ENCODE measurements around the gene DGKI.

The DGKI gene

DNA sequence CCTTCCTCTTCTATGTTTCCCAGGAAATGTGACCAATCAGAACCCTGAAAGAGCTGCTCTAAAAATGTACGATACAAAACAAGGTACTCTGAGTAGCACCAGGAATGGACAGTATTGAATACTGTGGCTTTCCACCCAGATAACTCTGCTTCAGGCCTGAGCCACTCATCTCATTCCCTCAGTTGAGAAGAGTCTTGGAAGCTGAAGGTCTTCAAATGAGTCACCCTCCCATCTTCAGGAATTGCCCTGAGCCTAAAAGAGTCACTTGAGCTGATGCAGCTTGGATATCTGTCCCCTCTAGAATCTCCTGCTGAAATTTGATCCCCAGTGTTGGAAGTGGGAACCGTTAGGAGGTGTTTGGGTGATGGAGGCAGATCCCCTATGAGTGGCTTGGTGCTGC lies 210.4 kb downstream of the DGKI start:
- no peak for DNase-seq

DNA sequence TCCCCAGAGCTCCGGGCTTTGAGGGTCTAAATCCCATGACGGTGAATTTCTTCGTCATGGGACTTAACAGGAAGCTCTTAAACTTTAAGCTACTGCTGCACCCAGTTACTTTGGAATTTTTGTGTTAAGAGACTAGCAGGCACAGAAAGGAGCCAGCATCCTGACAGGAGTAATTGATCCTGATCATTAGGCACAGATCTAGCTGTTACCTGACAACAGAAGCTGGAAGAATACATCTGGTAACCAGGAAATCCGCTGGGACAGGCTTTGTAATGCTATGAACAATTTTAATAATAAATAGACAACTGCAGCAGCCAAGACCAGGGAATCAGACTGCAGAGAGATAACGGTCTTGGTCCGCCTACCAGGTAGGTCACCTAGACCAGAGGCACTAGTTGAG lies 210.9 kb downstream of the DGKI start:
- DNase-seq: no peak

DNA sequence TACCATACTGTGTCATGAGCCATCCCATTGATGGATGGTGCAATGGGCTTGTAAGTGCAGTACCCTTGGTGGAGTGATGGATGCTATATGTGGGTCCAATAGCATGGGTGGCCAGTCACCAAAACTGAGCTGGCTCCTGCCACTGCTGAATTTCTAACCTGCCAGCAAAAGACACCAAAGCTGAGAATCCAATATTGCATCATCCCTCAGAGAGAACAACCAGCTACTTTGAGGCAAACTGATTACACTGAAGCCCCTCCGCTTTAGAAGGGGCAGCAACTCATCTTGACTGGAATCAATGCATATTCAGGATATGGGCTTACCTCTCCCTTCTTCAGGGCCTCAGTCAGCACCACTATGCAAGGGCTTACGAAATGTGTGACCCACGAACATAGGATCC lies 211.6 kb downstream of the DGKI start:
- no peak for DNase-seq

DNA sequence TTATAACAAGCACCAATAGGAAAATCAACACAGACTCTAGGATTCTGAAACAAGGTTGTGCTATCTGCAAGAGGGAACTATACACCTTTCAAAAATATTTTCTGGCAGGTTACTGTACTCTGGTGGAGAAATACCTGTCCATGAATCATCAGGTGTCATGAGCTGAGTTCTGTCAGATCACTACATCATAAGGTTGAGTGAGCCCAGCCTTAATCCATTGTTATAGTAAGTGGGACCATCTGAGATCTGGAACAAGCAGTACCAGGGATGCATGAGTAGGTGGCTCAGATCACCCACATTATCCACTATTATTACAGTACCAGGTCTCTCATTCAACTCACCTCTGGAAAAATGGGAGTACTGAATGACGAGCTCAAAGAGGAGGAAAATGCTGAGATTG lies 212.4 kb downstream of the DGKI start:
- no peak for DNase-seq

DNA sequence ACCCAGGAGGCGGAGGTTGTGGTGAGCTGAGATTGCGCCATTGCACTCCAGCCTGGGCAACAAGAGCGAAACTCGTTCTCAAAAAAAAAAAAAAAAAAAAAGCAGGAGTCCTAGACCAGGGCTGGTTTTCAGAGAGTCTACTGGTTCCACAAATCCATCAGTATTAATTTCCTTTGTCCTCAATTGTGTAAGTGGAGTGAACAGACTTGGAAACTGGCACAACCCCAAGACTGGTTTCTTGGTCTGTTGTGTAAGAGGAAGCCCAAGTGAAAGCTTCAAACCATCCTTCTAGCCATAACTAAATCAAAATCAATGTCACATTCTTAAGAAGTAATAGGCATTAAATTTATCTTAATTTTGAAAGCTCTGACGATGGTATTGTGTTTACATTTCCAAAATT lies 213.6 kb downstream of the DGKI start:
- no peak for DNase-seq

DNA sequence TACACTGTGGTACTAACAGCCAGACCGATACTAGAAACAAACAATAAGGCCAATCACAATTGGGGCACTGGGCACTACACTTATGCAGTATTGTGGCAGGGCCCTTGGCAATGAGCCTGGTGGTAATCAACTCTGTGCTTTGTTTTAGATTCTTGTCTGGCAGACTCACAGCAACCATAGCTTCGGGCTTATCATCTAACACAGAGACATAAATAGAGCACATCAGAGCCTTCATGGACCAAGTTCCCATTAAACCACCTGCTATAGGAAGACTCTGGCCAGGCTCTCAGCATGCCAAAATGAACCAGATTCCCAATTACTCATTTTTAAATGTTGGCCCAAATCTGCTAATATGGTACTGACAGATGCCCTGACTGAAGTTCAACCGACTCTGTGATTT lies 218.6 kb downstream of the DGKI start:
- no peak for DNase-seq

DNA sequence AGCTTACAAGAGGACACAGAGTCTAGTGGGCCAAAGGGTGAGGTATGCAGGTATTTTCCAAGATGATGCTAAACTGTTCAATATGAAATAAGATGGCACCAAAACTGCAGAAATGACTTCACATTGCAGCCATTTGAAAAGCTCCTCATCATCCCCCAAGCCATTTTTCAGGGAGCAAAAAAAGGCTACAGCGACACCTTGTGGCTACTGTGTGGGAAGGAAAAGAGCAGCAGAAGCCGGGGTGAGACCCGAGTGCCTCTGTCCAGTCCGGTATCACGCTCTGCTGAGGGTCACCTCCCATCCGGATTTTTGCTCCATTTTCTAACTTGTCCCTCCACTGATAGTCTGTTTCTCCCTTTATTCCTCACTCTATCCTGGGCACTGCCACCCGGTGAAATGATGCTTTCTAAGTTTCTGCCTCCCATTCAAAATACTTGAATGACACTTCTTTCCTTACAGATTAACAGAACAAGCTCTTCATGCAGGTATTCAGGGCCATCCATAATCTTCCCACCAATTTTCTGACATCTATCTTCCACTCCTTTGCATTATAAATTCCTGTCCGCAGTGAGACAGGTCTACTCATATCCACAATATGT lies 220.2 kb downstream of the DGKI start:
- peak; percentile 29 to 38 for DNase-seq

DNA sequence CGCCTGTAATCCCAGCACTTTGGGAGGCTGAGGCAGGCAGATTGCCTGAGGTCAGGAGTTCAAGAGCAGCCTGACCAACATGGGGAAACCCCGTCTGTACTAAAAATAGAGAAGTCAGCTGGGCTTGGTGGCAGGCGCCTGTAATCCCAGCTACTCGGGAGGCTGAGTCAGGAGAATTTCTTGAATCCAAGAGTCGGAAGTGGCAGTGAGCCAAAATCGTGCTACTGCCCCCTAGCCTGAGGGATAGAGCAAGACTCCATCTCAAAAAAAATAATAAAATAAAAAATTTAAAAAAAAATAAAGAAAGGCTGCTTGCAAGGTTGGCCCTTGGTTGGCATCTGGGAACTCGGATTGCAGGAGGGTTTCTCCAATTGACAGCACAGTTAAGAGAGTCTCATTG lies 221.6 kb downstream of the DGKI start:
- DNase-seq: no peak

DNA sequence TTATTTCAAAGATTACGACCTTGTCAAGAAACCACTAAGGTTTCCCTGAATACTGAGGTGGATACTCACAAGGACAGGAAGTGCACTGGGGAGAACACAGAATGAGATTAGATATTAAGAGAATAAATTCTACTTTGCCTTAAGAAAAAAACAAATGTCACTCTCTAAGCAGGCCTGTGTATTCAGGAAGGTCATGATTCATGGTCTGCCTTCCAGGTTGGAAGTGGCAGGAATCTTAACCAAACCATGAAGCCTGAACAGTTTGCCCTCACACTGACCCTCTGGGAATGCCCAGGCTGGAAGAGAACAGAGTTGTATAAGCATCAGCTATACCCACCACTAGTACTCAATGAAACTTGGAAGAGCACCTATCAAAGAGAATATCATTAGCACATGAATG lies 227.6 kb downstream of the DGKI start:
- DNase-seq: no peak

DNA sequence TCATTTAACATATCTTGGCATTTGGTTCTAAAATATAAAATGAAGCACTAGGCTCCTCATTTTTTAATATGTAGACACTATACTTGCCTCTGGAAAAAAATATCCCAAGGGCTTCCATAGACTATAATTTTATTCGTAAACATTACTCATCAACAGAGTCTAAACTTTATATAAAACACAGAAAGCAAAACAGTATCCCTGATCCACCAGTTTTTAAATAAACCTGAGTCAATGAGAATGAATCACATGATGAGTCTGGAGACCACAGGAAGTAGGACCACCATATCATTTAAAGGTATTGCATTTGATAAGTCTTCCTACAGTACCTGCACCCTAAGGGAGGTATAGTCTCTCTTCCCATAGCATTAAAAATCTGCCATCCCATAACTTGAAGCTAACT lies 228.0 kb downstream of the DGKI start:
- DNase-seq: no peak

DNA sequence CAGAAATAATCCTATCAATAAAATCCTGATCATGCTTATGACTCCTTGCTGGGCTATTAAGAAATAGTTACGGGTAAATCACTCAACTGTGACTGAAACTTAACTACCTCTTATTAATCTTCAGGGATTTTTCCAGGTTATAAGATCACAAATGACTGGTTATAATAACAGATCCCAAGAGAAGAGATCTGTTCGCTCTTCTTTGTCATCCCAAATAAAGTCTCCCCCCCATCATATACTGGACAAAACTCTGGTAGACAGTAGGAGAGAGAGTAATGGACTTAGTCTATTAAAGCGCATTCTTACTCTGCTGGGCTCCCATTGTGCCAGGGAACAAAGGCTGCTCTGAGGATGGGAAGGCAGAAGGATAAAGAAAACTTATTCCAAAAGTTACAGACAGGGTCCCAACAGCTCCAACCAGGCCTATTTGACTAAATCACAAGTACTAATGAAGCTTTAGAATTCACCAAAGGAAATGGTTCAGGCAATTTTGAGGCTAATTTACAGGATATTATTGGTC lies 233.7 kb downstream of the DGKI start:
- DNase-seq: no peak

DNA sequence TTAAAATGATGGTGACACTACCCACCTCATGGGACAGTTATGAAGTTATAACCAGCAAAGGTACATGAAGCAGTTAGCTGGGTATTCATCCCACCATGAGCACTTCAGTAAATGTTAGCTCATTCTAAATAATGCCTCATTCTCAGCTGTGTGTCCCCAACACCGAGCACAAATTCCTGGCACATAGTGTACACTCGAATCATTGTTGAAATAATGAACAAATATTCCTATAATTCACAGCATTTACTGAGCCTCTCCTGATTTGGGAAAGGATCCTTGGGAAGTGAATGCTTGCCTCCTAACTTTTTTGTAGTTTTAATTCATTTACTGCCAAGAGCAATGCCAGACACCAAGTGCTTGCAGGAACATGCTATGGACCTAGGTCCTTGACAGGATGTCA lies 235.2 kb downstream of the DGKI start:
- DNase-seq: no peak

DNA sequence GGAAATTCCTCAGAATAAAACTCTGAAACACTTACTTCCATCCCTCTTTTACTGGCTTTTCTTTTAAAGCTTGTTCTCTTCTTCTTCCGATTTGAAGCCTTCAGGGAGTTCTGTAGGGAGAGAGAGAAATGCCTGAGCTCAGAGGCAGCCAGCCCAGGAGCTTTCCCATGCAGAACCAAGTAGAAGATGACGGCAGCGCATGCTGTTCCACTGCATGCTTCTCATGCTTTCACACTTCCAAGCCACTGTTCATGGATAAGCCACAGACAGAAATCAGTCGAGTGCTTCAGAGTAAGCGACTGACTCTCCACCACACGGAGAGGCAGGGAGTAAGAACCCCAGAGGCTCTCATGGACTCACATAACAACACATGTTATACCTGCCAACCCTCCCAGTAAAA lies 237.3 kb downstream of the DGKI start:
- DNase-seq: no peak

DNA sequence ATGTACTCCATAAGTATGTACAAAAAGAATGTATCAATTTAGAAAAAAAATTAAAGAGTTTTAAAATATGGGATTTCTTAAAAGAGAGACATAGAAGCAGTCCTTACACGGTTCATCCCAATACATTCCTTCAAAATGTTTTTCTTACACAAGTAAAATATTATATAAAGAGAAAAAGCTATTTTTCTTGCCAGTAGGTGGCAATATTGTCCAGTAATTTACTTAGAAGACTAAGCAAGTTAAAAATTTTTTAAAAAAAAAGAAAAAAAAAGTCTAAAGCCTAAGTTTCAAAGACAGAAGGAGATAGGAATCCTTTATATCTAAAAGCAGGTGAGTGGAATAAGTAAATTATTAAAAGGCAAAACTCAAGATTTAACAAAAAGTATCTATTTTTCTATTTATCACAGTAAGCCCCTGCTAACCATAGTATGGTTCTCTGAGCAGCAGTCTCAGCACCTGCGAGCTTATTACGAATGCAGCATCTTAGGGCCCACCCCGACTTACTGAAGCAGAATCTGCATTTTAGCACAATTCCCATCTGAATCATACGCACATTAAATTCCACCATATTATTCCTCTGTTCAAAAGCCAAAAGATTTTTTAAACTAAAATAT lies 240.6 kb downstream of the DGKI start:
- DNase-seq: no peak

DNA sequence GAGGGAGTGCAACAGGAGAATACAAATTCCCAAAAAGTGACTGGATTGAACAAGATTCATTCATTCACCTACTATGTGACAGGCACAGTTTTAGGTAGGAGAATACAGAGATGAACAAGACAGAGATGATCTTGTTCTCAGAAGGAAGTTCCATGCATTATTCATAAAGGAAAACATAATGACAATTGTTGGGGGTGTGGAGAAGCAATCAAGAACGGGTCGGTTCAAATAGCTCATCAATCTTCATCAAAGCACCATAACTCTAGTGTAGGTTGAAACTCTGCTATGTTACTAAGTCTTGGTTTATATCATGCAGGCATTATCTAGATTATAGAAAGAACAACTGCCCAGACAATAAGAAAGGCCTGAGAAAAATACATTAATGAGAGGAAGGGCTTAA lies 243.7 kb downstream of the DGKI start:
- no peak for DNase-seq

DNA sequence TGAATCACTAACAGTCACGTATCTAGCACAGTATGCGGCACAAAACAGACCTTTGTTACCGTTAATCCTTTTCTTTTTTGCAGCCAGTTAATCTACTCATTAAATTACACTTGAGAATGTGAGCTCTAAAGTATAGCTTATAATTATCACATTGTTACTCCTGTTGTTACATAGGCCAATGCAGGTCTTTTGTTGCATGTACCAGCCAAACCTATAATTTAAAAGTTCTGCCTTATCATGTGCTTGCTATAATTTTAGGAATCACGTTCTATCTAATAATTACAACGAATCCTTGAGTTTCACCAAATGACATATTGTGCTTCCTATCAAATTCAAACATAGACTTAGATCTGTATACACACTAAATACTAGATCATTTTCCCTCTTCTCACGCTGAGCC lies 245.1 kb downstream of the DGKI start:
- DNase-seq: no peak

DNA sequence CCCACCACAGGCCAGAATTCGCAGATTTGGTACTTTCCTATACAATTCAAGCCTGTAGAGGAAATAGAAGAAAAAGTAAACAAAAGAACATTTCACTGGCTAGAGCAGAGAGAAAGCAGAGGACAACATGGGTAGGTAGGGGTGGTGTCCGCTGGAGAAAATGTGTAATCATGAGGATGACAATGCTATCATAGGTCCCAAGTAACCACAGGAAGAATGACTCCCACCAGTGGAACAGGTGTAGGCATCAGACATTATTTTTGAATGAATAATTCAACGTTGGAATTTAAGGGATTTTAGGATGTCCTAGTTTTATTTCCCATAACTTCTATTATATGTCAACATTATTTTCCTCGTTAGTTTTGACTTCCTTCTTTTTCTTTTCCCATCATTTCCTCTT lies 248.9 kb downstream of the DGKI start:
- DNase-seq: no peak

DNA sequence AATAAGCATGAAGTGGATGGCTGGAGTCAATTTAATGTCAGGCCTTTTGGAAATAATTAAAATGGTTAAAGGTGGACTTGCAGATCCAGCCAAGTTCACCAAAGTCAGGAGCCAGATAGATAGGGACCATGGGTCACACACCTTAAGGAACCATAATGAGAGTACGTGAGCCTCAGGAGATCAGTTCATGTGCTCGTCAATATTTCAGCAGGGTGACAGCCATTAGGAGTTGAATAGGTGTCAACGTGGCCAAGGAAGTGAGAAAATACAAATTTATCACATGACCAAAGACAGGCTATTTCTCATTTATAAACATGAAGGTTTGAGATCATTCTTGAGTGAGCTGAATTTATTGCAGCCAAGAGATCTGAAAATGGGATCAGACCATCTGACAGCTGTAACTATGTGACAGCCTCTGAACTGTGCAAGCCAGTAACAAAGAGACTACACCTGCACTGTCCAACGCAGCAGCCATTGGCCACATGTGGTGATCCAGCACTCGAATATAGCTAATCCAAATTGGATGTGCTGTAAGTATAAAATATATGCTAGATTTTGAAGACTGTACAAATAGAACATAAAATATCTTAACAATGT lies 253.6 kb downstream of the DGKI start:
- no peak for DNase-seq

DNA sequence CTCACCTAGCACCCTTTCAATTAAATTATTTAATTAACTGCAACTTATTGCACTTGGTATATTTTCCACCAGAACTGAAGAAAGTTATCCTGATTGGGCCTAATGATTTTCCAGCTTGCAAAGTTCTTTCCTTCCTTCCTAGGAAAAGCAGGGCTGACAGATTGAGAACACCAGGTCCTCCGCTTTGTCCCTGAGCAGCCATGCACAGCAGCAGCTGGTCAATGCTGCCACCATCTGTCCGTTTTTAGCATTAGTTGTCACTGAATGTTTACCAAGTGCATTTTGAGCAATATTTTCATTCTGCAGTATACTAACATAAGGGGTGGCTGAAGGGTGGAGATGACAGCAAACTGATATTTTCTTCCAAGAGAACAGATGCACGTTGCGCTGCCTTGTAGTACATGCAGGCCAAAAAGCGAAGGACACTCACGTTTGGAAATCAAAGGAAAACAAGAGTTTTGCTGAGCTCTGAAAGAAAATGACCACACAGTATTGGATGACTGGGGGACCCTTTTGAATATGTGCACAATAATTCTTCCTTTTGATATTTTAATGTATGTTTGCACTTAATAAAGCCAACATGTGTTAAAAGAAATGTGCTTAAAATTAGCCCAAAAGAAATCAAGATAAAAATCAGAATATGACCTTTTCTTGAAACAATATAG lies 254.4 kb downstream of the DGKI start:
- peak in 1 of 2 donors; percentile 12 for DNase-seq

DNA sequence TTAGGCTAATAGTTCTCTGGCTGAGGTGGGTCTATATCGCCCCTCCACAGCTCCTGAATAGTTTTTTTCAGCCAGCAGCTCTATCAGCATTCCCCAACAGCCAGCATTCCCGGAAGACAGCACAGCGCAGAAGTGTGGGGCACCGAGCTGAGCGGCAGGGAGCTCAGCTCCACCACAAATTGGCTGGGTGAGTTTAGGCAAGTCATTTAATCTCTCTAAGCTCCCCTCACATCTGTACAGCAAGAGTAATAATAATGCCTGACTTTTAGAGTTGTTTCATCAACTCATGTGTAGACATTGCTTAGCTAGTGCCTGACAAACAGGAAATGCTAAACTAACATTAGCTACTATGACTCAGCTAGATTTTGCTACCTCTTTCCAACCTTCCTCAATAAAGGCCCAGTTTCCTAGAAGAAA lies 255.3 kb downstream of the DGKI start:
- no peak for DNase-seq

DNA sequence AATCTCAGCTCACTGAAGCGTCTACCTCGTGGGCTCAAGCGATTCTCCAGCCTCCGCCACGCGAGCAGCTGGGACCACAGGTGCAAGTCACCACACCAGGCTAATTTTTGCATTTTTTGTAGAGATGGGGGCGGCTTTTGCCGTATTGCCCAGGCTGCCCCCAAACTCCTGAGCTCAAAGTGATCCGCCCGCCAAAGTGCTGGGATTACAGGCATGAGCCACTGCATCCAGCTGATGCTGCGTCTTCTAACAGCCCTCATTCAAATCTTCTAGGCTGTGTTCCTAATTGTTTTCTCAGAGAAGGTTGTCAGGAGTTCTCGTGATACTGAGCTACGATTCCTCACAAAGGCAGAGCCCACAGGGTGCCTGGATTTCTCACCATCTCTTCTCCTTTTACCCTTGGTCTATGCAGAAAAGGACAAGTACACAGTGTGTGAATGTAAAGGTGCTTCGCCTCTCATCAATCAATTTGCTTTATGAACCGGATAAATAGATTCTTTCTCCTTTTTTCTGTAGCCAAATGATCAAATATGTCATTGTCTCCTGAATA lies 255.9 kb downstream of the DGKI start:
- DNase-seq: no peak

DNA sequence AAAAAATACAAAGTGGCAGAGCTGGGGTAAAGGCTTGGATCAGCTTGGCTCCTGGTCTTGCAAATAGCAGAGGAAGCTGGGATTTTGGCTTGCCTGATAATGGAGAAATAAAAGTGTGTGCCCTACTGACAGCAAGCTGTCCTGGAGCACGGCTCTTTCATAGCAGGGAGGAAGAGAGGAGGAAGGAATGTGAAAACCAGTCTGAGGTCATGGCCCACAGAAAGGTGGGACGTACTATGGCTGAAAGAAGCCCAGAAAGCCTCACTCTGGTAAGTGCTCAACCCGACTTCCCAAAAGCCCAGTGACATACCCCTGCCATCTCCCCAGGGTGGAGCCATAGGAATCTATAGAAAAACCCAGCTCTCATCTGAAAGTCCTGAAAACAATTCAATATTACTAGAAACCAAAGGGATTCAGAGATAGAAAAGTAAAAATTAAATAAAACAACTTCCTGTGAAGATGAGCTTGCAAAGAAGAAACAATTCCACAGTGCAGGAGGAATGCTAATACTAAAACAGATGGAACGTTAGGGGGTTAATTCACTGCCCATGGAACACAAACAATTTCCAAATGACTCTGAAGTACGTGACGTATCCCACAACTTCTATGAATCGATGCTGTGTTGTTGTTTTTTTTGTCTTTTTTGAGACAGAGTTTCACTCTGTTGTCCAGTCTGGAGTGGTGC lies 256.6 kb downstream of the DGKI start:
- DNase-seq: no peak

DNA sequence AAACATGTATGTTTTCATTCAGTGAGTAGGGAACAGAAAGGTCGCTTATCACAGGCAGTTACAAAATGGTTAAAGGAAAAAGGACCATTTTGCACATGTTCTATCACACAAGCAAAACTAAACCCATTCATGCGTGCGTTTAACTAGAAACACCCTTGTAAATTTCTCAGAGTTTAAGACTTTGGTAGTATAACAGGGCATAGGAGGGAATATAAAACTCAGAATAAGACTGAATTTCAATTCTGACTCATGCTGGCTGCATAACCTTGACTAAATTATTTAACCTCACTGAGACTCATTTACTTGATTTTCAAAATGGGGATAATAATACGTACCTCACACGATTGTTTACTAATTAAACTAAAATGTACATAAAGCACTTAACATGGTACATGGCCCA lies 259.4 kb downstream of the DGKI start:
- DNase-seq: no peak
